ENCODE measurements around the gene BAZ1A.
"Not testable (repeated sequence)": the region's sequence is repeated elsewhere in the genome, so short reads cannot be mapped to it uniquely, and the experiment has no call there.

Gene BAZ1A

GRCh38 chr14:34810028-34810427 lies 65.1 kb downstream of the BAZ1A start:
- no peak overlapping the region for H3K4me3 ChIP-seq (replicated peaks; ENCODE audit: low read depth, low read length)
- DNase-seq (ENCODE audit: extremely low read depth, low read depth) = no peak
- no peak for TF ChIP-seq CTCF (IDR thresholded peaks at IDR 0.05; ENCODE audit: low read depth, low read length, missing control alignments)

- H3K4me3 ChIP-seq (replicated peaks; ENCODE audit: low read depth, low read length) = no peak overlapping the region
- no peak for DNase-seq (ENCODE audit: extremely low read depth, low read depth)
- TF ChIP-seq CTCF (IDR thresholded peaks at IDR 0.05; ENCODE audit: low read depth, low read length, missing control alignments) = no peak
Measured at GRCh38 chr14:34806257-34806656, 68.9 kb downstream of the BAZ1A start.

GRCh38 chr14:34804933-34805332 lies 70.2 kb downstream of the BAZ1A start:
- no peak for DNase-seq (ENCODE audit: extremely low read depth, low read depth)
- H3K4me3 ChIP-seq (replicated peaks; ENCODE audit: low read depth, low read length) = no peak overlapping the region
- no peak for TF ChIP-seq CTCF (IDR thresholded peaks at IDR 0.05; ENCODE audit: low read depth, low read length, missing control alignments)

GRCh38 chr14:34798861-34799260 lies 76.3 kb downstream of the BAZ1A start:
- DNase-seq (ENCODE audit: extremely low read depth, low read depth) = not testable (repeated sequence)

GRCh38 chr14:34797747-34798583 lies 77.2 kb downstream of the BAZ1A start:
- no peak for DNase-seq (ENCODE audit: extremely low read depth, low read depth)
- no peak overlapping the region for H3K4me3 ChIP-seq (replicated peaks; ENCODE audit: low read depth, low read length)
- no peak for TF ChIP-seq CTCF (IDR thresholded peaks at IDR 0.05; ENCODE audit: low read depth, low read length, missing control alignments)

More at GRCh38 chr14:34798861-34799260, 76.3 kb downstream of the BAZ1A start:
- H3K4me3 ChIP-seq (replicated peaks; ENCODE audit: low read depth, low read length) = not testable (repeated sequence)

GRCh38 chr14:34796902-34797301 lies 78.3 kb downstream of the BAZ1A start:
- no peak overlapping the region for H3K4me3 ChIP-seq (replicated peaks; ENCODE audit: low read depth, low read length)
- no peak for DNase-seq (ENCODE audit: extremely low read depth, low read depth)
- no peak for TF ChIP-seq CTCF (IDR thresholded peaks at IDR 0.05; ENCODE audit: low read depth, low read length, missing control alignments)

- no peak overlapping the region for H3K4me3 ChIP-seq (replicated peaks; ENCODE audit: low read depth, low read length)
- no peak for TF ChIP-seq CTCF (IDR thresholded peaks at IDR 0.05; ENCODE audit: low read depth, low read length, missing control alignments)
- DNase-seq (ENCODE audit: extremely low read depth, low read depth) = no peak
Measured at GRCh38 chr14:34794941-34795340, 80.2 kb downstream of the BAZ1A start.
